Heart right ventricle (tissue), 16 donors: ENCODE results near the gene HLA-C. TPM values are rescaled to one million over a fixed set of nuclear protein-coding genes. Genes with fewer than 3 reads are reported as not detected.

Experiments used
- ATAC-seq, 8 donors: fragments of 200-7000 bp; cut with Tn5 transposase; one replicate each; pipeline ENCODE4 v1.9.1; 2020; ENCODE audit warnings: mild to moderate bottlenecking in 8 of 8, moderate library complexity in 8 of 8, moderate number of reproducible peaks in 1 of 8
- DNase-seq, 2 donors: peaks; one replicate each; pipeline ENCODE4 v3.0.0-alpha.2; 2020
- H3K27ac ChIP-seq, 10 donors: fragments of 200-600 bp; sonication (generic) in 2 of 10; one replicate each; pipeline versions ENCODE4 v1.5.0 to v1.8.0; 2020 to 2022; ENCODE audit warnings: mild to moderate bottlenecking in 3 of 10
- H3K27me3 ChIP-seq, 7 donors: fragments of 200-600 bp; one replicate each; pipeline ENCODE4 v1.8.0; 2021 to 2022; ENCODE audit warnings: mild to moderate bottlenecking in 2 of 7
- H3K36me3 ChIP-seq, 9 donors: fragments of 200-600 bp; sonication (generic) in 1 of 9; one replicate each; pipeline versions ENCODE4 v1.5.0 to v1.8.0; 2020 to 2022; ENCODE audit warnings: mild to moderate bottlenecking in 2 of 9
- H3K4me1 ChIP-seq, 9 donors: fragments of 200-600 bp; sonication (generic) in 1 of 9; one replicate each; pipeline versions ENCODE4 v1.5.0 to v1.8.0; 2020 to 2022; ENCODE audit warnings: mild to moderate bottlenecking in 4 of 9
- H3K4me3 ChIP-seq, 10 donors: fragments of 200-600 bp; sonication (generic) in 2 of 10; one replicate each; pipeline versions ENCODE4 v1.5.0 to v1.8.0; 2020 to 2022; ENCODE audit warnings: mild to moderate bottlenecking in 7 of 10, moderate library complexity in 2 of 10
- H3K9me3 ChIP-seq, 11 donors: fragments of 200-600 bp in 10 of 11; sonication (generic) in 2 of 11; one replicate each; pipeline versions ENCODE4 v1.5.0 to v1.8.0; 2013 to 2022; ENCODE audit warnings: mild to moderate bottlenecking in 2 of 11, control low read depth in 1 of 11, moderate library complexity in 1 of 11
- WGBS, 2 donors: extraction: QIAGEN DNeasy Blood & Tissue Kit; methylation state at CpG; one replicate each; pipeline ENCODE4 v1.1.7; 2013; ENCODE audit warnings: inconsistent platforms in 1 of 2; 5-methylcytosine and 5-hydroxymethylcytosine counted together
- intact Hi-C, 10 donors: fragments of 100-400 bp; cut with DNase I; formaldehyde crosslinking; loops; one replicate each; pipeline versions ENCODE4 v1.11.1 to v1.14.2; 2022
- polyA plus RNA-seq, 2 donors: library from polyadenylated mRNA; stranded (reverse); fragments of 200-250 nt; gene quantifications; one replicate each; pipeline ENCODE4 v1.2.3, GENCODE V29; 2013
- total RNA-seq, 10 donors: library from RNA; stranded (reverse); fragmentation: NEBNext Ultra II Directional in 3 of 10; extraction: Animal tissue kit (Norgen Biotek cat#: 25700) in 3 of 10; gene quantifications; one replicate each; pipeline versions ENCODE4 v1.2.1 to v1.2.4, GENCODE V29; 2021 to 2023
- TF ChIP-seq, protein P1 (sequence below), 9 donors: fragments of 200-600 bp; sonication (generic) in 2 of 9; IDR thresholded peaks; one replicate each; pipeline versions ENCODE4 v1.5.0 to v1.8.0; 2021 to 2022; ENCODE audit warnings: antibody characterized with exemption in 9 of 9, mild to moderate bottlenecking in 5 of 9, moderate library complexity in 1 of 9
- donor health status: Arrhythmogenic right ventricular cardiomyopathy.
- donor health status: ischemic (EF 13 %, LVEDD 7.1; RV severe dilation, severe dysfunction).
- donor health status: healthy with polysubstance abuse.
- donor health status: DM: no; HTN: yes; CAD: no.
- donor health status: DM: no; HTN: no; CAD: no.
- donor health status: ischemic (EF 25% LVEDD 6.9; RV normal size, moderate dysfunction).
- donor health status: ischemic (EF 25% LVEDD 5.7; RV mildly dilated, moderate dysfunction).
- donor health status: healthy.
- donor health status: DM: yes; HTN: yes; CAD: no.
- donor health status: Ischemic cardiomyopathy.
- donor health status: ischemic (EF 35%, LVEDD 5.7; RV mildly dilated, moderate dysfunction).
- donor health status: nonischemic (EF 11% LVEDD 7.7; RV severe dilation, severe dysfunction).
- donor health status: DM: yes; HTN: yes; CAD: no.
- donor health status: PGD.
- donor health status: ischemic (EF 29% LVEDD 5.4; RV normal size, mild dysfunction).
- donor health status: nonischemic (EF 23%, LVEDD 6.1; RV moderate dilation, normal function).

Gene HLA-C
- total and polyA plus RNA-seq, 12 donors = 121 to 1,262 (median 232) TPM

DNA sequence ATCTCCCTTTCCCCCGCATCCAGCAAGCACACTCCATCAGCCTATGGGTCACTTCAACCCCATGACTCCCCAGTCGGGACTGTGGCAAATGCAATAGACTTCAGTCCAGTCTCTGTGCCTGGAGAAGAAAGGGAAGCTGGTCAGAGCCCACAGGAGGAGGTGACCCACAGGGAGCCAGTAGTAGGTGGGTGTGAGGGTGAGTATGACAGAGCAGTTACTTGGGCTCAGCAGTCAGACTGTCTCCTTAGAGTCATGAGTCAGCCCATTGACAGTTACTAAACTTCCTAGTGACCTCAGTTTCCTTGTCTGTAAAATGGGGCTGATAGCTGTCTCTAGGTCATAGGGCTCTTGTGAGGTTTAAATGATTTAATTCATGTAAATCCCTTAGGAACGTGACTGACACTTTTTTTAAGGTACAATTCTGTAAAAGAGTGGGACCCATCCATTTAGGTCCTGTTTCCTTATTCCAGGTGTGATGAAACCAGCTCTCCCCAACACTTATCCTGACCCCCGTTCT is 33.9 kb upstream of the HLA-C start:
- Histone ChIP-seq H3K27me3 (peaks cover 3 to 58% (median 33%) of the 10 kb centered on the region in 7 donors), H3K4me3 (no peak overlapping the region), H3K27ac (no peak overlapping the region), H3K36me3 (no peaks in the 10 kb centered on the region), H3K9me3 (no peaks in the 10 kb centered on the region), H3K4me1 (peaks cover 0 to 15% (median 9%) of the 10 kb centered on the region in 9 donors)
- no peak for DNase-seq
- intact Hi-C loops = no loop called here
- no peak for ATAC-seq
- 58 to 86% methylated on average over 4 of the region's 4 CpGs for WGBS, 2 donors
- TF ChIP-seq, protein P1, sequence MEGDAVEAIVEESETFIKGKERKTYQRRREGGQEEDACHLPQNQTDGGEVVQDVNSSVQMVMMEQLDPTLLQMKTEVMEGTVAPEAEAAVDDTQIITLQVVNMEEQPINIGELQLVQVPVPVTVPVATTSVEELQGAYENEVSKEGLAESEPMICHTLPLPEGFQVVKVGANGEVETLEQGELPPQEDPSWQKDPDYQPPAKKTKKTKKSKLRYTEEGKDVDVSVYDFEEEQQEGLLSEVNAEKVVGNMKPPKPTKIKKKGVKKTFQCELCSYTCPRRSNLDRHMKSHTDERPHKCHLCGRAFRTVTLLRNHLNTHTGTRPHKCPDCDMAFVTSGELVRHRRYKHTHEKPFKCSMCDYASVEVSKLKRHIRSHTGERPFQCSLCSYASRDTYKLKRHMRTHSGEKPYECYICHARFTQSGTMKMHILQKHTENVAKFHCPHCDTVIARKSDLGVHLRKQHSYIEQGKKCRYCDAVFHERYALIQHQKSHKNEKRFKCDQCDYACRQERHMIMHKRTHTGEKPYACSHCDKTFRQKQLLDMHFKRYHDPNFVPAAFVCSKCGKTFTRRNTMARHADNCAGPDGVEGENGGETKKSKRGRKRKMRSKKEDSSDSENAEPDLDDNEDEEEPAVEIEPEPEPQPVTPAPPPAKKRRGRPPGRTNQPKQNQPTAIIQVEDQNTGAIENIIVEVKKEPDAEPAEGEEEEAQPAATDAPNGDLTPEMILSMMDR (IDR thresholded peaks at IDR 0.05) = no peak

DNA sequence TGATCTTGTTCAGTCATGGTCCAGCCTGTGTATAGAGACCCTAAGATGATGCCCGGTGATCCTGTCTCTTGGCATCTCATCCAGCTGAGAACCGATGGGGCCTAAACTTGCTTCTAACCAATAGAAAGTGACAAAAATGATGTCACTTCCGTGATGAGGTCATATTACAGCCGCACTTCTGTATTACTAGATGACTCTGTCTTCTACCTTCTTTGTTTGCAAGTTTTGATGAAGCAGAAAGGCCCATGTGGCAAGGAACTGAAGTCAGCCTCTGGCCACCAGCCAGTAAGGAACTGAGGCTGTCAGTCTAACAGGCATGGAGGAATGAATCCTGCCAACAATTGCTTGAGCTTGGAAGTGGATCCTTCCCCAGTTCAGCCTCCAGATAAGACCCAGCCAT is 32.8 kb upstream of the HLA-C start:
- peaks cover 0 to 15% (median 9%) of the 10 kb centered on the region in 9 donors for H3K4me1 ChIP-seq
- ATAC-seq (no peak), DNase-seq (no peak)
- H3K4me3 ChIP-seq = no peak overlapping the region
- H3K36me3 ChIP-seq = no peaks in the 10 kb centered on the region
- WGBS, 2 donors = 54 to 56% methylated on average over 4 of the region's 4 CpGs
- no peak overlapping the region for H3K27ac ChIP-seq
- peaks cover 3 to 57% (median 23%) of the 10 kb centered on the region in 7 donors for H3K27me3 ChIP-seq
- intact Hi-C loops = no loop called here
- H3K9me3 ChIP-seq = no peaks in the 10 kb centered on the region
- TF ChIP-seq, protein P1 (IDR thresholded peaks at IDR 0.05) = no peak

DNA sequence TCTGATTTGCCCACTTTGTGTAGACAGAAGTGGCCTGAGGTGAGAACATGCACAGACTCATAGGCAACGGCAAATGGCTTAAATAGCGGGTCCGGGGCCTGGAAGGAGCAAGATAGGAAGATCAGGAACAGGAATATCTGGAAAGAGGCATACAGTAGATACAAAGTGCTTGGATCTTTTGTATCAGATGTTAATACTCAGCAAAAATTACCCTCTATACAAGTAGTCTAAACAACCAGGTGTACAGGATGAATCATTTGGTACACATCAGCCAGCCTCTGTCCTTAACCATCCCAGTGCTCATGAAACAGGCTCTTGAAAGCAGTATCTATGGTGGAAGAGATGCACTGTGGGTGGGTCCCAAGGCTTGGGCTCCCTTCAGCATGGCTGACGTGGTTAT is 28.9 kb upstream of the HLA-C start:
- H3K9me3 ChIP-seq = peaks cover 0 to 14% (median 0%) of the 10 kb centered on the region in 11 donors
- no peaks in the 10 kb centered on the region for H3K4me1 ChIP-seq
- intact Hi-C loops = no loop called here
- TF ChIP-seq, protein P1 (IDR thresholded peaks at IDR 0.05) = no peak
- no peak overlapping the region for H3K4me3 ChIP-seq
- no peak for DNase-seq
- ATAC-seq = no peak
- 51 to 53% methylated on average over 4 of the region's 4 CpGs for WGBS, 2 donors
- no peak overlapping the region for H3K27ac ChIP-seq
- peaks cover 0 to 58% (median 12%) of the 10 kb centered on the region in 7 donors for H3K27me3 ChIP-seq
- H3K36me3 ChIP-seq = no peaks in the 10 kb centered on the region

DNA sequence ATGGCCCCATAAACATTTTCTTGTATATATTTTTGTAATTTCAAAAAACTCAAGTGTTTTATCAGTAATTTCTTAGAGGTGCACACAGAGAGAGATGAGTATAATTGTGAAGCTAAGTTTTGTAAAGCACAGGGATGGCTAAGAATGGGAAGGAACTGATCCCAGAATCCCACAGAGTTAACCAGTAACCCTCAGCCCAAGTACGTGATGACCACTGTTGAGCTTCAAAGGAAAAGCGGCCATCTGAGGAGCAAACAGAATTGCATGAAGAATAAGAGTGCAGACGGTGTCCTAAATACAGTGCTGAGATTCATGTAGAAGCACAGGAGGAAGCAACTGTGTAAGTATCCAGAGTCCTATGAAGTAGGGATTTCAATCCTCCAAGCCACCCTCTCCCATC is 28.1 kb upstream of the HLA-C start:
- ATAC-seq (no peak), DNase-seq (no peak)
- H3K9me3 ChIP-seq = peaks cover 0 to 14% (median 0%) of the 10 kb centered on the region in 11 donors
- no peak overlapping the region for H3K4me3 ChIP-seq
- H3K27me3 ChIP-seq = peaks cover 0 to 59% (median 14%) of the 10 kb centered on the region in 7 donors
- no peak overlapping the region for H3K27ac ChIP-seq
- TF ChIP-seq, protein P1 (IDR thresholded peaks at IDR 0.05) = no peak
- 68 to 71% methylated on average over 3 of the region's 3 CpGs for WGBS, 2 donors
- no peaks in the 10 kb centered on the region for H3K4me1 ChIP-seq
- intact Hi-C loops = no loop called here
- H3K36me3 ChIP-seq = no peaks in the 10 kb centered on the region
